ENCODE data around the gene COL13A1.

COL13A1 gene

GRCh38 chr10:69944761-69945160 is 143.1 kb downstream of the COL13A1 start:
- DNase-seq (ENCODE audit: low read depth in 2 of 2): no peak

DNA sequence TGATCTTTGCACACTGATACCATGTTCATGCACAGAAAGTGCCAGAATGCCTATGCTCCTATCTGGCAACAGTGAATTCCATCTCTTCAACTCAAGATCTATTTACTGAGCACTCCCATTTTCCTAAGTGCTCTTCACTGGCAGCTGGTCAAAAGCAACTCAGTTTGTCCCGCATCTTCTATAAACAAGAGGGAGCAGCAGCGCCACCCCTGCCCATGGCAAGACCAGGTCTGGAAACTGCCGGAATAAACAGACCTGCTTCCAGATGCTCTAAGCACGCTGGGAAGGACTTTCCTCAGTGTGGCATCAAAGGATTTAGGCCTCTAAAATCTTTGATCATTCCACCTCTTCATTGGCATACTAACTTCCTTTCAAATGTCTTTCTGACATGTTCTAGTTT is 146.6 kb downstream of the COL13A1 start:
- no peak for DNase-seq (ENCODE audit: low read depth in 2 of 2)

DNA sequence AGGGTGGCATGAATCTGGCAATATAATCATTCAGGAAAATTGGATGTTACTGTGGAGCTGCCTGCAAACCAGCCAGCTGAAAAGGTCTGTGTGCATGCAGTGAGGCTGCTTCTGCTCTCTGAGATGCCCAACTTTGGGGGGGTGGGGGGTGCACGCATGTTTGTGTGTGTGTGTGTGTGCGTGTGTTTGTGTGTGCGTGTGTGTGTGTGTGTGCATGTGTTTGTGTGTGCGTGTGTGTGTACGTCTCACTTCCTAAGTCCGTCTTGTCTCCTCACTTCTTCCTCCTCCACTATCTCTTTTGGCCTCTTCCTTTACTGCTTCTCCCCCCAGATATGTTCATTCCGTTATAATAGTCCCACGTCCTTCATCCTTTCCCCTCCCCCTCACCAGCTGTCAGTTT is 148.1 kb downstream of the COL13A1 start:
- no peak for DNase-seq (ENCODE audit: low read depth in 2 of 2)

- no peak for DNase-seq (ENCODE audit: low read depth in 2 of 2)
Observed at GRCh38 chr10:69951658-69952057, 150.0 kb downstream of the COL13A1 start.

DNA sequence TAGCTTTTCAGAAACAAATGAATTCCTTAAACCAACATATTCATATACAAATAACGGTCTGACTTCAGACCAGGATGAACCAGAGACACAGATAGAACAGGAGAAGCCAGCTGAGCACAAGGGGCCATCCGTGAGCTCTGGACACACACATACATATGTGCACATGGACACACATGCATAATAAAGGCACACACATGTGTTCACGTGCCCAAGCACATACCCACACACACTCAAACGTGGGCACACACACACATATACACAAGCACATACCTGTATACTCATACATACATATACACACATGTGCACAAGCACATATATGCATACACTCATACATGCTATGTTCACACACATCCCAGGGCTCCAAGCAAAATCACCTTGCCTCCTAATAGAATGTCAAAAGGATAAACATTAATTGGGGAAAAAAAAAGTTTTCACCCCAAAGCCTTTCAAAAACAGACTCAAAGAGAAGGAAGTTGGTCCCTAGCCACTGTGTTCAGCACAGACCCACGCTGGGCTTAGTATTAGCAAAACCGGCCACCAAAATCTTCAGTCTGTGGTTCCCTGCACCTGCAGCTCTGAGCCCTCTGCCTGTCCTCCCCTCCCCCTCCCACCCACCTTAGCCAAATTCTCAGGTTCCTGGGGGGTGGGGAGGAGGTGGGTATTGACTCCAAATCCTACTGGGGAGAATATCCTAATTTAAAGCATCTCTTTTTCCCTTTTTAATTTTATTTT is 150.5 kb downstream of the COL13A1 start:
- DNase-seq (ENCODE audit: low read depth in 2 of 2): no peak

DNA sequence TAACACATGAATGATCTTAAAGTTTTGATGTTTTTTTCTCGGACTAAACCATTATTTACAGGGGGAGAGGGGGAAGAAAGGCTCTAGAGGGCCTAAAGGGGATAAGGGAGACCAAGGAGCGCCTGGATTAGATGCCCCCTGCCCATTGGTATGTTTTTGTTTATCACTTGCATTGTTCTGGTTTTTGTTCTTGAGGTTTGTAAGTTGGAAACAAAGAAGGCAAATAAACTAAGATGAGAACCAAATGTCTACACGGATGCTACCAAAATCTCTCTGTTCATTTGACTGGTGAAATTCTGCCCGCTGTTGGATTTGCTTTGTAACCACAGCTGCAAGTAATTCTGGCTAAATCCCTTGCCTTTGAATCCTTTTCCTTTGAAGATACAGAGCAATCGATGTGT is 151.1 kb downstream of the COL13A1 start:
- DNase-seq (ENCODE audit: low read depth in 2 of 2): no peak

DNA sequence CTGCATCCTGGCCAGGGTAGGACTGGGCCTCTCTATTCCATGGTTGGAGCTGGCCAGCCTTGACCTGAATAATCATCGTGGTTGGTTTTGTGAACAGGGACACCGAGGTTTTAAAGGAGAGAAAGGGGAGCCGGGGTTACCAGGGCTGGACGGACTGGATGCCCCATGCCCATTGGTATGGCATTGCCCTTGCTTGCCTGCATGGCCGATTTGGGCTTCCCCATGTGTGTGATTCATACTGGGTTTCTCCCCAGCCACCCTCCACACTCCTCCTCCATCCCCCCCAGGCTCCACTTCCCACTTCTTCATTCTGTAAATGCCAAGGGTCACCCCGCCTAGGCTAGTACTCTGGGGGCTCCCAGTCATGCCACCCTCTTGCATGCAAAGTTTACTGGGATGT is 152.1 kb downstream of the COL13A1 start:
- no peak for DNase-seq (ENCODE audit: low read depth in 2 of 2)

- no peak for DNase-seq (ENCODE audit: low read depth in 2 of 2)
Observed at GRCh38 chr10:69955211-69955805, 153.6 kb downstream of the COL13A1 start.

- no peak for DNase-seq (ENCODE audit: low read depth in 2 of 2)
Observed at GRCh38 chr10:69955897-69956740, 154.4 kb downstream of the COL13A1 start.

- DNase-seq (ENCODE audit: low read depth in 2 of 2): no peak
Observed at GRCh38 chr10:69956741-69957230, 155.1 kb downstream of the COL13A1 start.

DNA sequence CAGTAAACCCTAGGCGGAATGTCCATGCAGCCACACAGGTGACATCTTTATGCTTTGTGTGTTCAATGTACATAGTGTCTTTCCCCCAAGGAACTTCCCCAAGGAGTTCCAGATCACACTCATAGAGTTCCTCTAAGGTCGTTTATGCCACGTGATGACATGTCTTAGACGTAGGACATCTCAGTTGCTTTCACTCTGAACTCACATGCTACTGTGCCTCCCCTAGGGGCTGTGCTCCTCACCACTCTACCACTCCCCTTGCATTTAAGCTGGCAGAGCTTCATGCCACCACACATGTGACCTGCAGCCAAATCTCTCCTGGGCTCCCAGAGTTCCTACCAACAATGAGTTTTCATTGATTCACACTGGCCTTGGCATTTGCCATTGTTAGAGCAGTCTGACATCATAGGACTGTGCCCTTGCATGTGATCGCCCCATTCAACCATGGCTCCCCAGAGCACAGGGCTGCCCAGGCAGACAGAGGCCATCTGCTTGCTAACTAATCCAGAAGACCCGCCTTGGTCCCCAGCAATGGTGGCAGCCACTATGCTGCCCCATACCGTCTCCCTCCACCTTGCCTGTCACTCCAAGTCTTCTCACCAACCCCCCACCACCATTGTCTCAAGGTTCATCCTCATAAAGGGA is 155.7 kb downstream of the COL13A1 start:
- no peak for DNase-seq (ENCODE audit: low read depth in 2 of 2)

- DNase-seq (ENCODE audit: low read depth in 2 of 2): no peak
Observed at GRCh38 chr10:69957886-69958555, 156.3 kb downstream of the COL13A1 start.

GRCh38 chr10:69958556-69958902 is 156.8 kb downstream of the COL13A1 start:
- DNase-seq (ENCODE audit: low read depth in 2 of 2): no peak

GRCh38 chr10:69959911-69960310 is 158.2 kb downstream of the COL13A1 start:
- DNase-seq (ENCODE audit: low read depth in 2 of 2): no peak

DNA sequence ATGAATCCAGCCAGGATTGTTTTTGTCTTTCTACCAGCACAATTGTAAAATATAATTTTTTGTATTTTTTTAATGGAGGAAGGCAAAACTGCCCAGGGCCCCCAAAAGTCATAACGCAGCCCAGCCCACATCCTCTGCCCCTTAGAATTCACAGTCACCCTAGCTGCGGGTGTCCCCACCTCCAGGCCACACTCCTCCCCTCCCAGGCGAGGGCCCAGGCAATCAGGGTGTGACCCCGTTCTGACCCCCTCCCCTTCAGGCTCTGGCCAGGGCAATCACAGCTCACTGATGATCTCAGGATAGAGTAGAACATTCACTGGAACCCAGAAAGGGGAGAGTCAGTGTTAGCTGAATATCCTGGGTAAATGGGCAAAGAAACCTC is 158.9 kb downstream of the COL13A1 start:
- no peak for DNase-seq (ENCODE audit: low read depth in 2 of 2)

- DNase-seq (ENCODE audit: low read depth in 2 of 2): no peak
Observed at GRCh38 chr10:69960988-69961880, 159.5 kb downstream of the COL13A1 start.

DNA sequence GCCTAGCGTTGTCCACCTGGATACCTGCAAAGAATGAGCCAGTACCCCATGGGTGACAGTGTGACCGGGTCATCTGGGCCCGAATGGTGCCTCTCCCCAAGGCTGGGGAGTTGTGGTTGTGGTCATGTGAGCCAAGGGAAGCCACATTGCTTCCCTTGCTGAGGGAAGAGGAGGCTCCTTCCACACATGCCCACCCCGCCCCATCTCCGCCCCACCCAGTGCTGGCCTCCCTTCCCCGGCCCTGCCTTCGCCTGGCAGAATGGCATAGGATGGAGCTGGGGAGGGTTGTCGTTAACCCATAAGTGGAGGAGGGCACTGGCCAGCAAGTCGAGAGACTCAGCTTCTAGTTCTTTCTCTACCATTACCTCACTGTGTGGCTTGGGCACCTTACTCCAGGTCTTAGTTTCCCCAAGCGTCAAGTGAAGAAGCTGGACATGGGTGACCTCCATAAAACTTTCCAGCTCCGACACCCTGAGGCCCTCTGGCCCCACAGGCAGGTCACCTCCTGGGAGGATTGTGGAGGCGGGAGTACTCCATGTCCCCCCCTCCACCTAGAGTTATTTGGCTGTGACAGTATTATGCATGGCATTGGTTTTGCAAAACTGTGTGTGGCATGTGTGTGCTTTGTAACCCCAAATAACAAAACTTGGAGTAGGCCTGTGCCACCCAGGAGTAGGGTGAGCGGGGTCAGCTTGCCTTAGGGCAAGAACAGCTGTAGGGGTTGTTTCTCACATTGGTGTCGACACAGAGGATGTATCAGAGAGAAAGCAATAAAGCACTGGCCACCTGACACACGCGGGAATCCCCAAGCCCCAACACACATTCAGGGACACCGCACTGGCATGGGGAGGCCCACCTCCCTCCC is 160.4 kb downstream of the COL13A1 start:
- no peak for DNase-seq (ENCODE audit: low read depth in 2 of 2)

DNA sequence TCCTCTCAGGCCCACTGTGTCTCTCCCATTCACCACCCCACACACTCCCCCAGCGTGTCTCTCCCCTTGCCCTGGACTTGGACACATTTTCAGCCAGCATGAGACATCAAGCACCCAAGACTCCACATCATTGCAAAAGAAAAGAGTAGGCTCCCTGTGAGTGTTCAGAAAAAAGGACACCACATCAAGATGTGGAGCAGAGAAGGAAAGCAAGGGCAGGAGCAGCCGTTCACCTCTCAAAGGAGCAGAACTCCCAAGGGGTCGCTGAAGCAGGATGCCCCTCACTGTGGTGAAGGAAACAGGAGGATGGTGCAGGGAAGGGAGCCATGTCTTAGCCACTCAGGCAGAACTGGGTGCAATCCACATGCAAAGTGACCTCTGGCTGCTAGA is 161.0 kb downstream of the COL13A1 start:
- no peak for DNase-seq (ENCODE audit: low read depth in 2 of 2)

GRCh38 chr10:69963178-69963834 is 161.6 kb downstream of the COL13A1 start:
- DNase-seq (ENCODE audit: low read depth in 2 of 2): no peak
